ENCODE data around the gene CSMD2. TPM values are rescaled to one million over a fixed set of nuclear protein-coding genes. Genes with fewer than 3 reads are reported as not detected.
A peak's percentile ranks its signal among the peaks of the same experiment; 100 is the strongest.

CSMD2 gene
- total RNA-seq, 4 donors from 2014 or later: 0.60 to 2.5 (median 1.2) TPM

GRCh38 chr1:33878392-33878791, 286.6 kb downstream of the CSMD2 start:
- no peaks in the 10 kb centered on the region for H3K36me3 ChIP-seq
- peaks cover 0 to 7% (median 0%) of the 10 kb centered on the region in 4 donors for H3K4me1 ChIP-seq
- TF ChIP-seq POLR2A (IDR thresholded peaks at IDR 0.05) (no peak), CTCF (IDR thresholded peaks at IDR 0.05) (no peak), EP300 (IDR thresholded peaks at IDR 0.05) (no peak)
- H3K27ac ChIP-seq: no peak overlapping the region
- no peaks in the 10 kb centered on the region for H3K27me3 ChIP-seq
- H3K4me3 ChIP-seq: no peak overlapping the region
- H3K9me3 ChIP-seq: no peaks in the 10 kb centered on the region
- WGBS, 2 donors: 75 to 76% methylated on average over 1 to 2 of the region's 2 CpGs
- DNase-seq (ENCODE audit: low spot score in 2 of 2): no peak

- peak in 1 of 2 donors; percentile 18 for DNase-seq (ENCODE audit: low spot score in 2 of 2)
Measured at GRCh38 chr1:33876970-33877650, 287.9 kb downstream of the CSMD2 start.

GRCh38 chr1:33875862-33876261, 289.2 kb downstream of the CSMD2 start:
- no peak for DNase-seq (ENCODE audit: low spot score in 2 of 2)
- H3K36me3 ChIP-seq: no peaks in the 10 kb centered on the region
- 65 to 72% methylated on average over 3 of the region's 3 CpGs for WGBS, 2 donors

More at GRCh38 chr1:33876970-33877650, 287.9 kb downstream of the CSMD2 start:
- no peaks in the 10 kb centered on the region for H3K36me3 ChIP-seq
- peaks cover 0 to 7% (median 0%) of the 10 kb centered on the region in 4 donors for H3K4me1 ChIP-seq
- H3K4me3 ChIP-seq: no peak overlapping the region
- H3K9me3 ChIP-seq: no peaks in the 10 kb centered on the region
- no peaks in the 10 kb centered on the region for H3K27me3 ChIP-seq
- WGBS, 2 donors: 52 to 64% methylated on average over 5 of the region's 5 CpGs
- no peak for TF ChIP-seq CTCF (IDR thresholded peaks at IDR 0.05)
- no peak for TF ChIP-seq EP300 (IDR thresholded peaks at IDR 0.05)
- H3K27ac ChIP-seq: peak overlapping the region in 1 of 4 donors; percentile 25

GRCh38 chr1:33874636-33875035, 290.4 kb downstream of the CSMD2 start:
- Histone ChIP-seq H3K36me3 (no peaks in the 10 kb centered on the region), H3K4me1 (peaks cover 0 to 7% (median 0%) of the 10 kb centered on the region in 4 donors), H3K27ac (no peak overlapping the region), H3K4me3 (no peak overlapping the region), H3K27me3 (no peaks in the 10 kb centered on the region), H3K9me3 (no peaks in the 10 kb centered on the region)
- no peak for TF ChIP-seq CTCF (IDR thresholded peaks at IDR 0.05)
- TF ChIP-seq POLR2A (IDR thresholded peaks at IDR 0.05): no peak
- TF ChIP-seq EP300 (IDR thresholded peaks at IDR 0.05): no peak
- WGBS, 2 donors: 79 to 82% methylated on average over 7 of the region's 7 CpGs
- DNase-seq (ENCODE audit: low spot score in 2 of 2): no peak

More at GRCh38 chr1:33875862-33876261, 289.2 kb downstream of the CSMD2 start:
- H3K4me1 ChIP-seq: peaks cover 0 to 7% (median 0%) of the 10 kb centered on the region in 4 donors
- H3K9me3 ChIP-seq: no peaks in the 10 kb centered on the region
- TF ChIP-seq POLR2A (IDR thresholded peaks at IDR 0.05) (no peak), CTCF (IDR thresholded peaks at IDR 0.05) (peak in 1 of 5 experiments; percentile 4)
- H3K27ac ChIP-seq: no peak overlapping the region
- no peak overlapping the region for H3K4me3 ChIP-seq
- no peaks in the 10 kb centered on the region for H3K27me3 ChIP-seq

GRCh38 chr1:33872683-33873082, 292.3 kb downstream of the CSMD2 start:
- DNase-seq (ENCODE audit: low spot score in 2 of 2): no peak
- TF ChIP-seq EP300 (IDR thresholded peaks at IDR 0.05) (no peak), CTCF (IDR thresholded peaks at IDR 0.05) (no peak), POLR2A (IDR thresholded peaks at IDR 0.05) (no peak)
- H3K9me3 ChIP-seq: no peaks in the 10 kb centered on the region
- no peaks in the 10 kb centered on the region for H3K27me3 ChIP-seq
- no peak overlapping the region for H3K4me3 ChIP-seq
- H3K27ac ChIP-seq: no peak overlapping the region
- H3K4me1 ChIP-seq: peaks cover 0 to 3% (median 0%) of the 10 kb centered on the region in 4 donors
- 46 to 47% methylated on average over 2 of the region's 2 CpGs for WGBS, 2 donors
- no peaks in the 10 kb centered on the region for H3K36me3 ChIP-seq
